WERI-Rb-1 (cell line): Measurements from ENCODE around the gene UBE2R2.

Source experiments
- DNase-seq: peaks from one replicate; pipeline ENCODE4 v3.0.0-alpha.2; 2020
- H3K27ac ChIP-seq: fragments of 250-450 bp; sonication (Bioruptor Pico); 2 replicates; pipeline ENCODE4 v1.5.1; 2020; ENCODE audit warnings: mild to moderate bottlenecking, moderate library complexity
- H3K27me3 ChIP-seq: fragments of 250-450 bp; sonication (Bioruptor Pico); 2 replicates; pipeline ENCODE4 v1.5.1; 2021; ENCODE audit warnings: mild to moderate bottlenecking, low read depth, moderate library complexity; ENCODE audit not compliant: insufficient read depth, severe bottlenecking
- H3K36me3 ChIP-seq: fragments of 250-450 bp; sonication (Bioruptor Pico); 2 replicates; pipeline ENCODE4 v1.5.1; 2020; ENCODE audit warnings: mild to moderate bottlenecking, moderate library complexity
- H3K4me3 ChIP-seq: 2 replicates; pipeline ENCODE4 v1.5.1; 2011; ENCODE audit warnings: low read depth, mild to moderate bottlenecking, control low read depth, low read length
- H3K9me3 ChIP-seq: fragments of 250-450 bp; sonication (Bioruptor Pico); 2 replicates; pipeline ENCODE4 v1.5.1; 2021; ENCODE audit warnings: mild to moderate bottlenecking, moderate library complexity; ENCODE audit not compliant: severe bottlenecking
- CTCF ChIP-seq: IDR thresholded peaks from 2 replicates; pipeline ENCODE4 v1.5.1; 2011; ENCODE audit warnings: low read depth, mild to moderate bottlenecking, control low read depth, inconsistent platforms, low read length

The UBE2R2 gene

GRCh38 chr9:33893861-33894260, 76.9 kb downstream of the UBE2R2 start:
- peaks cover 17% of the 10 kb centered on the region for H3K36me3 ChIP-seq
- H3K27ac ChIP-seq = no peak overlapping the region
- H3K4me3 ChIP-seq = no peak overlapping the region
- H3K27me3 ChIP-seq = no peaks in the 10 kb centered on the region
- H3K9me3 ChIP-seq = no peaks in the 10 kb centered on the region
- TF ChIP-seq CTCF = no peak
- DNase-seq = no peak

GRCh38 chr9:33894316-33894715, 77.4 kb downstream of the UBE2R2 start:
- TF ChIP-seq CTCF = no peak
- no peak for DNase-seq
- no peaks in the 10 kb centered on the region for H3K27me3 ChIP-seq
- H3K27ac ChIP-seq = no peak overlapping the region
- peaks cover 18% of the 10 kb centered on the region for H3K36me3 ChIP-seq
- no peaks in the 10 kb centered on the region for H3K9me3 ChIP-seq
- no peak overlapping the region for H3K4me3 ChIP-seq

GRCh38 chr9:33903157-33903780, 86.3 kb downstream of the UBE2R2 start:
- H3K9me3 ChIP-seq = no peaks in the 10 kb centered on the region
- peaks cover 52% of the 10 kb centered on the region for H3K36me3 ChIP-seq
- DNase-seq = no peak
- no peaks in the 10 kb centered on the region for H3K27me3 ChIP-seq
- TF ChIP-seq CTCF = no peak
- H3K4me3 ChIP-seq = no peak overlapping the region
- no peak overlapping the region for H3K27ac ChIP-seq

GRCh38 chr9:33905137-33905536, 88.2 kb downstream of the UBE2R2 start:
- Histone ChIP-seq H3K36me3 (peaks cover 55% of the 10 kb centered on the region), H3K9me3 (no peaks in the 10 kb centered on the region), H3K27ac (no peak overlapping the region), H3K4me3 (no peak overlapping the region), H3K27me3 (no peaks in the 10 kb centered on the region)
- no peak for TF ChIP-seq CTCF
- no peak for DNase-seq

- H3K27ac ChIP-seq = no peak overlapping the region
- DNase-seq = no peak
Measured at GRCh38 chr9:33906769-33907168, 89.8 kb downstream of the UBE2R2 start.

More at GRCh38 chr9:33906769-33907168, 89.8 kb downstream of the UBE2R2 start:
- no peak overlapping the region for H3K4me3 ChIP-seq
- H3K27me3 ChIP-seq = no peaks in the 10 kb centered on the region
- H3K9me3 ChIP-seq = no peaks in the 10 kb centered on the region
- H3K36me3 ChIP-seq = peaks cover 42% of the 10 kb centered on the region
- no peak for TF ChIP-seq CTCF
